GM20000 (cell line): ENCODE measurements around the gene KRT16.

Source experiments
- DNase-seq: peaks from one replicate; pipeline ENCODE4 v3.0.0; 2012; ENCODE audit warnings: low spot score
- TF ChIP-seq, protein P1 (sequence below): IDR thresholded peaks from 2 replicates; pipeline ENCODE4 v1.5.1; 2012; ENCODE audit warnings: mild to moderate bottlenecking, control low read depth; ENCODE audit errors: extremely low read depth, missing control alignments

The KRT16 gene

DNA sequence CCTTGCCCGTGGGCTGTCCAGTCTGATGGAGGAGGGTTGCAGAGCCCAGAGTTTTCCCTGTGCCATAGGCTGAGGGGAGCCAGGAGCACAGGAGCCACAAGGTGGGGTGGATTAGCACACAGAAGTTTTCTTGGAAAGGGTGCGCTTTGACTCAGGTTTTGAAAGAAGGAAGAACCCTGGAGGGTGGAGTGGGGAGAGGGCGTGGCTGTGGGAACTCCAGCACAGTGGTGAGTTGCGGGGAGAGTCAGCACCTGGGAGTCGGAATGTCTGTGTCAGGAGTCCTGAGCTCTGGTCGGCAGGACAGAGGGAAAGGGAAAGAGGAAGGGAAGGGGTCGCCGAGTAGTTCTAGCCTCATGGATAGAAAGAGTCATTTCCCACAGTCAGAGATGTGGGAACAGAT, 17.0 kb downstream of the KRT16 start:
- TF ChIP-seq, protein P1, sequence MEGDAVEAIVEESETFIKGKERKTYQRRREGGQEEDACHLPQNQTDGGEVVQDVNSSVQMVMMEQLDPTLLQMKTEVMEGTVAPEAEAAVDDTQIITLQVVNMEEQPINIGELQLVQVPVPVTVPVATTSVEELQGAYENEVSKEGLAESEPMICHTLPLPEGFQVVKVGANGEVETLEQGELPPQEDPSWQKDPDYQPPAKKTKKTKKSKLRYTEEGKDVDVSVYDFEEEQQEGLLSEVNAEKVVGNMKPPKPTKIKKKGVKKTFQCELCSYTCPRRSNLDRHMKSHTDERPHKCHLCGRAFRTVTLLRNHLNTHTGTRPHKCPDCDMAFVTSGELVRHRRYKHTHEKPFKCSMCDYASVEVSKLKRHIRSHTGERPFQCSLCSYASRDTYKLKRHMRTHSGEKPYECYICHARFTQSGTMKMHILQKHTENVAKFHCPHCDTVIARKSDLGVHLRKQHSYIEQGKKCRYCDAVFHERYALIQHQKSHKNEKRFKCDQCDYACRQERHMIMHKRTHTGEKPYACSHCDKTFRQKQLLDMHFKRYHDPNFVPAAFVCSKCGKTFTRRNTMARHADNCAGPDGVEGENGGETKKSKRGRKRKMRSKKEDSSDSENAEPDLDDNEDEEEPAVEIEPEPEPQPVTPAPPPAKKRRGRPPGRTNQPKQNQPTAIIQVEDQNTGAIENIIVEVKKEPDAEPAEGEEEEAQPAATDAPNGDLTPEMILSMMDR, result no peak
- no peak for DNase-seq

DNA sequence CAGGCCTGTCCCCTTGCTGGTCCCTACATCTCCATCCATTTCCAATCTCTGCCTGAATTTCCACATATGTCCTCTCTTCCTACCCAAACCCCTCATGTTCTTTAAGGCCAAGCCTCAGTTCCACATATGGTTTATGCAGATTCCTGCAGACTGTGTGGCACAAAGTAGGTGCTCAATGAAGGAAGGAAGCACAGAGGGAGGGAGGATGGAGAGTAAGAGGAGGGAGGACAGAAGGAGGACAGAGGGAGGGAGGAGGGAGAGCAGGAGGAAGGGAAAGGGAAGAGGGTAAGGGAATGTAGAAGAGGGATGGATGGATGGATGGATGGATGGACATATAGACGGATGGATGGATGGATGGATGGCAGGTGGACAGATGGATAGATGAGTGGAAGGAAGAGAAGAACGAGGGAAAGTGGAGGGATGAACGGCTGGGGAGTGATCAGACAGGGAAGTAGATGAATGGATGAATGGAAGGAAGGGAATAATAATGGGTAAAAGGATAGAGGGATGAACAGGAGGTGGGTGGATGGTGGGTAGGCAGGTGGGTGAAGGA, 18.1 kb downstream of the KRT16 start:
- TF ChIP-seq, protein P1, result no peak

DNA sequence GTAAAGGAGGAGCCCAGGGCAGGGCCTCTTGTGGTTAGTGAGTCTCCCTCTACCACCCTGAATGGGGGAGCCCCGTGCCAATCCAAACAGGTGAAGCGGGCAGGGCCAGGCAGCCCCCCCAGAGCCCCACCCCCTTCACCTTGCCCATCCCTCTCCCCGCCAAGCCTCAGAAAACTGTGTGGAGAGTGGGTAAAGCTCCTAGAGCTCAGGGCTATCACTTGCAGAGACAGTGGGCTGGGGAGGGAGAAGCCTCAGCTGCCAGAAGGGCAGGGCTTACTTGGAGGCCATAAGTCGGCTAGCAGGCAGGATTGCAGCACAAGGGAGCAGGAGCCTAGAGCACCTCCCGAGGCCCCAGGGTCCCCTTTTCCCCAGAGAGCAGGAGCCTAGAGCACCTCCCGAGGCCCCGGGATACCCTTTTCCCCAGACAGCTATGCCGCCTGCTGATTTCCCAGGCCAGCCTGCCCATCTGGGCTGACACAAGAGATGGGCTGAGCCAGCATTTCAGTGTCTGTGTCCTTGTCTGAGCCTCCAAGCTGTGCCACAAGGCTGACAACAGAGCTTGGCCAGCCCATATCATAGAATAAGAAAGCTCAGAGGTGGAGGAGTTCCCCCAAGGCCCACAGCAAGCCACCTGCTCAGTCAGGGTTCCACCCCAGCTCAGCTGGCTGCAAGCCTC, 19.1 kb downstream of the KRT16 start:
- no peak for DNase-seq
- TF ChIP-seq, protein P1, result no peak

More for the DNA sequence above, 18.1 kb downstream of the KRT16 start:
- DNase-seq, result no peak

DNA sequence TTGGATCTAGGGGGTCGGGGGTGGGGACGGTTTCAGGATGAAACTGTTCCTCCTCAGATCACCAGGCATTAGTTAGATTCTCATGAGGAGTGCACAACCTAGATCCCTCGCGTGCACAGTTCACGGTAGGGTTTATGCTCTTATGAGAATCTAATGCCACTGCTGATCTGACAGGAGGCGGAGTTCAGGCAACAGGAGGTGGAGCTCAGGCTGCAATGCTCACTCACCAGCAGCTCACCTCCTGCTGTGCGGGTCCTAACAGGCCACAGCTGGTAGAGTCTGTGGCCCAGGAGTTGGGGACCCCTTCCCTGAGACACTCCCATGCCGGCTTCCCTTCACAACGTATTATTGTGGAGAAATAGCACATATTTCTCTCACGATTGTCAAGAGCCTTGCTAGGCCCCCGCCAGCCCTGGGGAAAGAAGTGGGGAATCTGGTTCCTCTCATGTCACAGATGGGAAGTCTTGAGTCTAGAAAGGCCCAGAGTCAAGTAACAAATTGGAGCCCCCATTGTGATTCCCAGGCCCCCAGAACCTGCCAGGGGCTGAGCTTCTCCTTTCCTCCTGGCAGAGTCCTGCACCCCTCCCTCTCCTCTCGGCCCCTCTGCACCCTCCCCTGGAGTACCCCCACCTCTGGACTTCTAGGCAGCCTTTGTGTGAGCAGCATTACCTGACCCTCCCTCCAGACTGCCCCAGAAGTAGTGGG, 19.8 kb downstream of the KRT16 start:
- TF ChIP-seq, protein P1, result no peak
- no peak for DNase-seq

DNA sequence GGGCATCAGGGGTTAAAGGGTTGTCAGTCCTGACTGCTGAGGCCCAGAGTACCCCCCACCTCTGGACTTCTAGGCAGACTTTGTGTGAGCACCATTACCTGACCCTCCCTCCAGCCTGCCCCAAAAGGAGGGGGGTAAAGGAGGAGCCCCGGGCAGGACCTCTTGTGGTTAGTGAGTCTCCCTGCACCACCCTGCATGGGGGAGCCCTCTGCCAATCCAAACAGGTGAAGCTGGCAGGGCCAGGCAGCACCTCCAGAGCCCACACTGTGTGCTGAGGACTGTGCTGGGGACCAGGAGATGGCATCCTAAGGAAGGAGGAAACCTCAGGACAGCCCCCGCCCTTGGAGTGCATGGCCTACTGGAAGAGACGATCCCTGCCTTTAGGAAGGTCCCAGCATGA, 23.3 kb downstream of the KRT16 start:
- DNase-seq, result no peak
- TF ChIP-seq, protein P1, result no peak

DNA sequence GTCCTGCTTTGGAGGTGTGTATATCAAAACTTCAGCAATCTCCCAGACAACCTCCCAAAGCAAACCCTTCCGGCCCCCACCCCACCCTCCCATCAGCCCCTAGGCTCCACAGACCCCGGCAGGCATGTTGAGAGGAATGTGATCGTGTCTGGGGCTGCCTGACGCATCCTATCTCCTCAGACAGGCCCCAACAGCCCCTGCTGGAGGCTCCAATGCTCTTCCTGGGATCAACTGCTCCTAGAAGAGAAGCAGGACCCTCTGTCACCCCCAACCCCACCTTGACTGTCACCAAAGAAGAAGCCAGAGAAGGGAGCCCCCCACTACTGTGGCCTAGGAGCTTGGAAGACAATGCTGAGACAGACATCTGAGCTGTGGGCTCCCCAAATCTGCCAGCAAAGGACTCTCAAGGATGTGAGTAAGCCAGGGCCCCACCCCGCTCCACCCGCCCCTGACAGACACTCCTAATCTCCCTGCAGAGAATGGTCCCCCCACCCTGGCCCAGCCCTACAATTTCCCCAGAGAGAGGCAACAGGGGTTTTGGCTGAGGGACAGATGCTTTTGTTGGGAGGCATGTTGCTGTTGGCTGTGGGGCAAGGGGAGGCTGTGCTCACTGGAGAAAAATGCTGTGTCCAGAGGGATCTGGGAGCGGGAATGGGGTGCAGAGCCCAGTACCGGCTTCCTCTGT, 24.3 kb downstream of the KRT16 start:
- TF ChIP-seq, protein P1, result no peak
- no peak for DNase-seq
